ENCODE results near the gene ARHGEF37.

DNA sequence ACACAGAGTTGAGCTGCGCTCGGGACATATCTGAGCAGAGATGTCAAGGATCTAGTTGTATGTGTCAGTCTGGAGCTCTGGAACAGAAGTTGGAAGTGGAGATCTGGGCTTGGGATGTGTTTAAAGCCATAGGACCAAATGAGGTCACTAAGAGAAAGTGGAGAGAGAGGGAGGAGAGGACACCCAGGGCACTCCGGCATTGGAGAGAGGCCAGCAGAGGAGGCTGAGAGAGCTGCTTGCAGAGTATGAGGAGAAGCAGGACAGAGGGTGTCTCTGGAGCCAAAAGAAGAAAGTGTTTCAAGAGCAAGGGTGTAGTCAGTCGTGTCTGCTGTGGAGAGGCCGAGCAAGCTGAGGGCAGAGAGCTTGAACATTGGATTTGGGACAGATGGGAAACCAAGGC is 34.7 kb downstream of the ARHGEF37 start:
- TF ChIP-seq, protein P1, sequence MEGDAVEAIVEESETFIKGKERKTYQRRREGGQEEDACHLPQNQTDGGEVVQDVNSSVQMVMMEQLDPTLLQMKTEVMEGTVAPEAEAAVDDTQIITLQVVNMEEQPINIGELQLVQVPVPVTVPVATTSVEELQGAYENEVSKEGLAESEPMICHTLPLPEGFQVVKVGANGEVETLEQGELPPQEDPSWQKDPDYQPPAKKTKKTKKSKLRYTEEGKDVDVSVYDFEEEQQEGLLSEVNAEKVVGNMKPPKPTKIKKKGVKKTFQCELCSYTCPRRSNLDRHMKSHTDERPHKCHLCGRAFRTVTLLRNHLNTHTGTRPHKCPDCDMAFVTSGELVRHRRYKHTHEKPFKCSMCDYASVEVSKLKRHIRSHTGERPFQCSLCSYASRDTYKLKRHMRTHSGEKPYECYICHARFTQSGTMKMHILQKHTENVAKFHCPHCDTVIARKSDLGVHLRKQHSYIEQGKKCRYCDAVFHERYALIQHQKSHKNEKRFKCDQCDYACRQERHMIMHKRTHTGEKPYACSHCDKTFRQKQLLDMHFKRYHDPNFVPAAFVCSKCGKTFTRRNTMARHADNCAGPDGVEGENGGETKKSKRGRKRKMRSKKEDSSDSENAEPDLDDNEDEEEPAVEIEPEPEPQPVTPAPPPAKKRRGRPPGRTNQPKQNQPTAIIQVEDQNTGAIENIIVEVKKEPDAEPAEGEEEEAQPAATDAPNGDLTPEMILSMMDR (IDR thresholded peaks at IDR 0.05): no peak
- TF ChIP-seq ZFX (IDR thresholded peaks at IDR 0.05; ENCODE audit: borderline replicate concordance): no peak
